ENCODE measurements around the gene SYT14.

DNA sequence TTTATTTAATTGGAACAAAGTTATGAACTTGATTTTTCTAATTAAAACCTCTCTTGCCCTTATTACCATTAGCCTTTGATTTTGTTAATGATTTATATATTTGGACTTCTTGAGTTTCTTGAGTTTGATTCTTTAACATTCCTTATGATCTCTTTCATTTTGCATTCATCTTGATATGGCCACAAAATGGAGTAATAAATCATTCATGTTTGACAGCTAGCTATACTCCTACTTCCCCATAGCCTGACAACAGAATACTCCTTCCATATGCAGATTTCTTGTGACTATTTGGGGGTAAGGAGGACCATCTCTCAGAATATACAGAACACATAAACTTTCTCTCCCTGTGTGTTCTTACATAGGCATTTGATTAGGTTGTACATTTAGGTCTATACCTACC lies 119.6 kb downstream of the SYT14 start:
- TF ChIP-seq POLR2A (IDR thresholded peaks at IDR 0.05), result no peak
- TF ChIP-seq, protein P1, sequence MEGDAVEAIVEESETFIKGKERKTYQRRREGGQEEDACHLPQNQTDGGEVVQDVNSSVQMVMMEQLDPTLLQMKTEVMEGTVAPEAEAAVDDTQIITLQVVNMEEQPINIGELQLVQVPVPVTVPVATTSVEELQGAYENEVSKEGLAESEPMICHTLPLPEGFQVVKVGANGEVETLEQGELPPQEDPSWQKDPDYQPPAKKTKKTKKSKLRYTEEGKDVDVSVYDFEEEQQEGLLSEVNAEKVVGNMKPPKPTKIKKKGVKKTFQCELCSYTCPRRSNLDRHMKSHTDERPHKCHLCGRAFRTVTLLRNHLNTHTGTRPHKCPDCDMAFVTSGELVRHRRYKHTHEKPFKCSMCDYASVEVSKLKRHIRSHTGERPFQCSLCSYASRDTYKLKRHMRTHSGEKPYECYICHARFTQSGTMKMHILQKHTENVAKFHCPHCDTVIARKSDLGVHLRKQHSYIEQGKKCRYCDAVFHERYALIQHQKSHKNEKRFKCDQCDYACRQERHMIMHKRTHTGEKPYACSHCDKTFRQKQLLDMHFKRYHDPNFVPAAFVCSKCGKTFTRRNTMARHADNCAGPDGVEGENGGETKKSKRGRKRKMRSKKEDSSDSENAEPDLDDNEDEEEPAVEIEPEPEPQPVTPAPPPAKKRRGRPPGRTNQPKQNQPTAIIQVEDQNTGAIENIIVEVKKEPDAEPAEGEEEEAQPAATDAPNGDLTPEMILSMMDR (IDR thresholded peaks at IDR 0.05), result no peak

All from thyroid gland (tissue), 4 donors.